GM12878 (cell line): ENCODE measurements around the gene NARF. TPM values are rescaled to one million over a fixed set of nuclear protein-coding genes. Genes with fewer than 3 reads are reported as not detected.

Experiments used
- ATAC-seq: fragments of 200-7000 bp; cut with Tn5 transposase; 3 replicates; pipeline ENCODE4 v1.9.1; 2020; ENCODE audit warnings: mild to moderate bottlenecking, moderate library complexity
- BruUV-seq: library from RNA; stranded (reverse); fragments of 400-500 nt; replicated peaks from 2 replicates; lab custom pipeline; 2021; lab: Mats Ljungman, UMichigan
- CTCF ChIA-PET: fragments of 300-600 bp; sonication (Branson Sonifier 250); formaldehyde crosslinking; extraction: SDS; loops from one replicate; lab custom pipeline; 2021; ENCODE audit warnings: inconsistent platforms; lab: Yijun Ruan, JAX
- POLR2A ChIA-PET: fragments of 350-600 bp; formaldehyde crosslinking; extraction: SDS; loops from one replicate; lab custom pipeline; 2021; ENCODE audit warnings: inconsistent platforms; lab: Charles Lee
- RAD21 ChIA-PET: fragments of 300-600 bp; sonication (Branson Sonifier 250); formaldehyde crosslinking; loops from one replicate; lab custom pipeline; 2023; ENCODE audit warnings: antibody characterized with exemption; ENCODE audit not compliant: unreplicated experiment; lab: Charles Lee
- SMC1A ChIA-PET: fragments of 300-600 bp; sonication (Branson Sonifier 250); formaldehyde crosslinking; loops from one replicate; lab custom pipeline; 2023; ENCODE audit not compliant: unreplicated experiment, uncharacterized antibody; lab: Charles Lee
- DNase-seq: peaks from one replicate; pipeline ENCODE4 v3.0.0-alpha.2; 2011; ENCODE audit warnings: low read depth, low spot score
- FAIRE-seq: peaks from 3 replicates; lab custom pipeline; 2011; peaks lifted over from hg19 to GRCh38; lab: Jason Lieb, UNC
- H2AFZ ChIP-seq: 2 replicates; pipeline ENCODE4 v1.6.0; 2011; ENCODE audit warnings: low read depth, low read length, control low read depth; ENCODE audit not compliant: control insufficient read depth
- H3K27ac ChIP-seq: 2 replicates; pipeline ENCODE4 v1.5.1; 2011; ENCODE audit warnings: control low read depth; ENCODE audit not compliant: control insufficient read depth, insufficient read depth
- H3K27me3 ChIP-seq, 2 experiments: replicated peaks in 1 of 2; 2 replicates each; pipeline versions ENCODE4 v1.6.0 to v1.6.1; 2011; ENCODE audit warnings: low read length in 1 of 2; ENCODE audit not compliant: control insufficient read depth in 2 of 2, insufficient read depth in 2 of 2
- H3K36me3 ChIP-seq, 2 experiments: 2 replicates each; pipeline ENCODE4 v1.5.1; 2011; ENCODE audit warnings: low read length in 1 of 2; ENCODE audit not compliant: control insufficient read depth in 2 of 2, insufficient read depth in 2 of 2
- H3K4me1 ChIP-seq: 2 replicates; pipeline ENCODE4 v1.6.1; 2011; ENCODE audit warnings: mild to moderate bottlenecking, low read length, moderate library complexity, mixed read lengths; ENCODE audit not compliant: control insufficient read depth, insufficient read depth
- H3K4me2 ChIP-seq: 2 replicates; pipeline ENCODE4 v1.6.0; 2011; ENCODE audit warnings: control low read depth; ENCODE audit not compliant: control insufficient read depth, insufficient read depth
- H3K4me3 ChIP-seq: fragments of 200-600 bp; sonication (generic); 2 replicates; pipeline ENCODE4 v1.5.1; 2016
- H3K79me2 ChIP-seq: 2 replicates; pipeline ENCODE4 v1.6.0; 2011; ENCODE audit warnings: low read length; ENCODE audit not compliant: control insufficient read depth, insufficient read depth
- H3K9ac ChIP-seq: 2 replicates; pipeline ENCODE4 v1.8.0; 2011; ENCODE audit warnings: low read length, control low read depth, mixed read lengths; ENCODE audit not compliant: control insufficient read depth, insufficient read depth
- H3K9me3 ChIP-seq: replicated peaks from 3 replicates; pipeline ENCODE4 v1.5.1; 2011; ENCODE audit warnings: mild to moderate bottlenecking, low read length; ENCODE audit not compliant: control insufficient read depth, insufficient read depth
- H4K20me1 ChIP-seq: 2 replicates; pipeline ENCODE4 v1.6.0; 2011; ENCODE audit not compliant: control insufficient read depth, insufficient read depth
- CBX3 ChIP-seq: fragments of 200-600 bp; sonication (generic); IDR thresholded peaks from 2 replicates; pipeline ENCODE4 v1.6.1; 2016; ENCODE audit warnings: low read depth, borderline replicate concordance
- IKZF2 ChIP-seq, 2 experiments: fragments of 450-650 bp; IDR thresholded peaks; 2 replicates each; pipeline ENCODE4 v1.6.1; 2017; ENCODE audit warnings: mild to moderate bottlenecking in 2 of 2, moderate library complexity in 2 of 2
- JUNB ChIP-seq: IDR thresholded peaks from 2 replicates; pipeline ENCODE4 v1.6.1; 2016; ENCODE audit warnings: antibody characterized with exemption, mild to moderate bottlenecking
- ZBED1 ChIP-seq: IDR thresholded peaks from 2 replicates; pipeline ENCODE4 v1.6.1; 2016; ENCODE audit warnings: borderline replicate concordance
- ZBTB33 ChIP-seq: fragments of 450-650 bp; IDR thresholded peaks from 2 replicates; pipeline ENCODE4 v1.6.1; 2017; ENCODE audit warnings: mild to moderate bottlenecking
- ZNF592 ChIP-seq: fragments of 450-650 bp; IDR thresholded peaks from 2 replicates; pipeline ENCODE4 v1.6.1; 2017; ENCODE audit warnings: mild to moderate bottlenecking, moderate library complexity
- WGBS: methylation state at CpG from one replicate; pipeline ENCODE4 v1.1.6; 2016; ENCODE audit warnings: low lambda C conversion rate; ENCODE audit not compliant: insufficient replicate concordance, insufficient coverage; ENCODE audit errors: missing lambda C conversion rate; 5-methylcytosine and 5-hydroxymethylcytosine counted together
- in situ Hi-C: fragments of 300-500 bp; cut with MboI; formaldehyde crosslinking; loops from 9 replicates; pipeline ENCODE4 v1.14.3; 2018; ENCODE audit warnings: mixed read lengths
- intact Hi-C: fragments of 100-400 bp; cut with micrococcal nuclease; formaldehyde crosslinking; loops from one replicate; pipeline ENCODE4 v1.14.2; 2022; ENCODE audit not compliant: unreplicated experiment
- polyA plus RNA-seq, 11 experiments: library from polyadenylated mRNA; depleted of rRNA in 4 of 11; unstranded in 6 of 11; stranded (reverse) in 5 of 11; fragments of >200 nt; fragmentation: Nextera tagmentation in 4 of 11; fragmentation: Illumina TruSeq in 1 of 11; extraction: Ambion mirVana in 4 of 11; extraction: Trizol in 1 of 11; gene quantifications; 1 replicate in 1 of 11; 2 replicates in 10 of 11; pipeline versions ENCODE4 v1.2.1 to v1.2.3, GENCODE V29; 2011 to 2016; ENCODE audit warnings: inconsistent platforms in 2 of 11, missing spikeins in 2 of 11, low read depth in 1 of 11
- total RNA-seq, 4 experiments: library from RNA; depleted of rRNA in 3 of 4; stranded (reverse); fragments of >200 nt in 3 of 4; fragmentation: Illumina TruSeq in 1 of 4; extraction: Trizol in 1 of 4; gene quantifications; 2 replicates each; pipeline versions ENCODE4 v1.2.1 to v1.2.3, GENCODE V29; 2013 to 2021

Gene NARF
- total and polyA plus RNA-seq, 10 of the 15 experiments (the other 5 are each of a cell fraction or from before 2014, with no cell fraction given): 16.7 to 126 (median 47.5) TPM

DNA sequence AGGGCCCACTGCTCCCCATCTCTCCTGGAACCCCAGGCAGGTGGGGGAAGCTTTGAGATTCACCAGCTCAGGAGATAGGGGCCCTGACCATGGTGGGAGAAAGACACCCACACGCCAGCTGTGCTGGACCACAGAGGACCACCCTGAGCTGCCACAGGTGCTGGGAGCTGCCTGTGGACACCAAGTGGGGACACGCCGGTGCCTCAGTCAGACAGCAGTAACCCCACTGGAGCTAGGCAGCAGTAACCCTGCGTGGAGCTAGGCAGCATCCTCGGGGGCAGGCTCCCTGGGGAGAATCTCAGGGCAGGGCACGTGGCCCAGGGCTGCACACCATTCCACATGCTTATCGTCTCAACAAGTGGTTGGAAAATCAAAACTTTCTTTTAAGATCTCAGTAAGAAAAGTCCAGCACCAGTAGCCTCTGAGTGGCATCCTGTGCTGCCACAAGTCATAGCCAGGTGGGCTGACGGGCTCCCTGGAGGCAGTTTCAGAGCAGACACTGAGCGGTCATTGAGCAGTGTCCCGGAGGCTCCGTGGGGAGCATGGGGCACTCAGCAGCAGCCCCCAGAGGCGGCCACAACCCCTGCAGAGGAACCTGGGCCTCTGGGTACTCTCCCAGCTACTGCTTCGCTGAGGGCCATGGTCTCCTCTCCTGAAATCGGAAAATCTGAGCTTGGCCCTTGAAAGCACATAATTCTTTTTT lies 48.4 kb upstream of the NARF start:
- Histone ChIP-seq H3K79me2 (no peaks in the 10 kb centered on the region), H3K4me1 (no peaks in the 10 kb centered on the region), H3K27me3 (no peaks in the 10 kb centered on the region), H2AFZ (no peak overlapping the region), H3K9ac (no peak overlapping the region), H4K20me1 (peaks cover 3% of the 10 kb centered on the region), H3K9me3 (no peaks in the 10 kb centered on the region), H3K27ac (no peak overlapping the region), H3K36me3 (no peaks in the 10 kb centered on the region; a peak in 1 of 4 replicates), H3K4me2 (no peak overlapping the region), H3K4me3 (no peak overlapping the region)
- no TSS peak for BruUV-seq
- in situ Hi-C loops (no loop called here), intact Hi-C loops (loop anchor here (5.0 kb wide), 1 partner anchor 178 kb away; no protein-coding TSS in a partner anchor)
- DNase-seq (no peak), ATAC-seq (no peak), FAIRE-seq (no peak)
- 90% methylated on average over 13 of the region's 14 CpGs for WGBS
- ChIA-PET CTCF (interaction anchor here (0.7 to 2.3 kb wide), 6 partner anchors 8 to 127 kb away, joined by 3 to 15 read pairs (median 3); no protein-coding TSS in a partner anchor), SMC1A (interaction anchor here (1.2 kb wide), 1 partner anchor 10 kb away, joined by 4 read pairs; no protein-coding TSS in a partner anchor), POLR2A (interaction anchor here (0.7 to 1.2 kb wide), 3 partner anchors 40 to 344 kb away, joined by 3 to 6 read pairs (median 3); no protein-coding TSS in a partner anchor), RAD21 (interaction anchor here (1.2 to 1.8 kb wide), 2 partner anchors 8 to 58 kb away, joined by 3 to 6 read pairs; partner anchors contain the start of genes HEXD and OGFOD3)
- TF ChIP-seq ZNF592 (no peak), ZBED1 (no peak), CBX3 (no peak), IKZF2 (IDR thresholded peaks at IDR 0.05) (no peak), JUNB (no peak), ZBTB33 (no peak)
